HepG2 (cell line): ENCODE measurements around the gene B3GNT2. TPM values are rescaled to one million over a fixed set of nuclear protein-coding genes. Genes with fewer than 3 reads are reported as not detected.

Source experiments
- CREM ChIP-seq, 2 experiments: sonication (generic) in 1 of 2; formaldehyde crosslinking in 1 of 2; IDR thresholded peaks; 2 replicates each; pipeline versions ENCODE4 v1.4.0 to v1.6.1; 2016 to 2020; ENCODE audit warnings: antibody characterized with exemption in 1 of 2, mild to moderate bottlenecking in 1 of 2, missing genetic modification reagents in 1 of 2
- ELF1 ChIP-seq: sonication (generic); formaldehyde crosslinking; IDR thresholded peaks from 2 replicates; pipeline ENCODE4 v1.4.0; 2020; ENCODE audit warnings: missing genetic modification reagents
- ELF3 ChIP-seq: IDR thresholded peaks from 2 replicates; pipeline ENCODE4 v1.6.1; 2016; ENCODE audit warnings: missing genetic modification reagents, missing compliant biosample characterization
- EP300 ChIP-seq, 3 experiments: sonication (generic) in 1 of 3; formaldehyde crosslinking in 1 of 3; IDR thresholded peaks; 2 replicates each; pipeline versions ENCODE4 v1.5.1 to v1.6.1; 2011 to 2020; ENCODE audit warnings: low read depth in 2 of 3, low read length in 2 of 3, borderline replicate concordance in 1 of 3, improper control_type of control experiment in 1 of 3, mild to moderate bottlenecking in 1 of 3, missing genetic modification reagents in 1 of 3, moderate library complexity in 1 of 3
- HDAC1 ChIP-seq: sonication (generic); formaldehyde crosslinking; IDR thresholded peaks from 2 replicates; pipeline ENCODE4 v1.5.1; 2020; ENCODE audit warnings: mild to moderate bottlenecking, missing genetic modification reagents
- NCOR1 ChIP-seq: fragments of 200-600 bp; sonication (generic); IDR thresholded peaks from 2 replicates; pipeline ENCODE4 v1.7.0; 2017; ENCODE audit warnings: antibody characterized with exemption, low read length, borderline replicate concordance
- THAP11 ChIP-seq: IDR thresholded peaks from 2 replicates; pipeline ENCODE4 v1.6.1; 2016; ENCODE audit warnings: missing biosample characterization, missing genetic modification reagents
- ZC3H13 ChIP-seq: sonication (generic); formaldehyde crosslinking; IDR thresholded peaks from 2 replicates; pipeline ENCODE4 v1.8.1; 2023; ENCODE audit warnings: mild to moderate bottlenecking, missing genetic modification reagents, moderate library complexity
- ZNF484 ChIP-seq: sonication (generic); formaldehyde crosslinking; IDR thresholded peaks from 2 replicates; pipeline ENCODE4 v1.5.1; 2020; ENCODE audit warnings: mild to moderate bottlenecking, low read depth, missing genetic modification reagents, borderline replicate concordance
- ZNF605 ChIP-seq: sonication (generic); formaldehyde crosslinking; IDR thresholded peaks from 2 replicates; pipeline ENCODE4 v1.8.0; 2022; ENCODE audit warnings: mild to moderate bottlenecking, missing genetic modification reagents
- ZSCAN25 ChIP-seq: sonication (generic); formaldehyde crosslinking; IDR thresholded peaks from 2 replicates; pipeline ENCODE4 v1.8.0; 2022; ENCODE audit warnings: mild to moderate bottlenecking, missing genetic modification reagents
- polyA plus RNA-seq, 8 experiments: library from polyadenylated mRNA; depleted of rRNA in 3 of 8; stranded (reverse) in 7 of 8; unstranded in 1 of 8; fragments of >200 nt; fragmentation: Illumina TruSeq in 4 of 8; extraction: Trizol in 4 of 8; gene quantifications; 2 replicates each; pipeline versions ENCODE4 v1.2.1 to v1.2.3, GENCODE V29; 2011 to 2016; ENCODE audit warnings: low read depth in 4 of 8, missing spikeins in 1 of 8, mixed read lengths in 1 of 8; ENCODE audit not compliant: insufficient read depth in 1 of 8
- total RNA-seq, 5 experiments: library from RNA; depleted of rRNA; stranded (reverse); fragments of >200 nt; fragmentation: Illumina TruSeq; extraction: Trizol; gene quantifications; 2 replicates each; pipeline ENCODE4 v1.2.3, GENCODE V29; 2016; ENCODE audit warnings: low read depth in 1 of 5
- TF ChIP-seq, protein P1 (sequence below): IDR thresholded peaks from 2 replicates; pipeline ENCODE4 v1.6.1; 2016; ENCODE audit warnings: mild to moderate bottlenecking, missing biosample characterization, missing genetic modification reagents
- TF ChIP-seq, protein P2 (sequence below), 2 experiments: sonication (generic) in 1 of 2; formaldehyde crosslinking in 1 of 2; IDR thresholded peaks; 2 replicates each; pipeline versions ENCODE4 v1.6.1 to v1.9.0; 2014 to 2022; ENCODE audit warnings: antibody characterized with exemption in 1 of 2, borderline replicate concordance in 1 of 2, inconsistent platforms in 1 of 2, low read depth in 1 of 2, missing genetic modification reagents in 1 of 2
- TF ChIP-seq, protein P3 (sequence below): sonication (generic); formaldehyde crosslinking; IDR thresholded peaks from 2 replicates; pipeline ENCODE4 v1.4.0; 2020; ENCODE audit warnings: missing genetic modification reagents, borderline replicate concordance
- TF ChIP-seq, protein P4 (sequence below): sonication (generic); formaldehyde crosslinking; IDR thresholded peaks from 2 replicates; pipeline ENCODE4 v1.9.0; 2021; ENCODE audit warnings: missing genetic modification reagents, borderline replicate concordance

The B3GNT2 gene
- total and polyA plus RNA-seq, 2 of the 13 experiments (the other 11 are each of a cell fraction or from before 2014, with no cell fraction given) = 26.3 to 28.5 TPM

DNA sequence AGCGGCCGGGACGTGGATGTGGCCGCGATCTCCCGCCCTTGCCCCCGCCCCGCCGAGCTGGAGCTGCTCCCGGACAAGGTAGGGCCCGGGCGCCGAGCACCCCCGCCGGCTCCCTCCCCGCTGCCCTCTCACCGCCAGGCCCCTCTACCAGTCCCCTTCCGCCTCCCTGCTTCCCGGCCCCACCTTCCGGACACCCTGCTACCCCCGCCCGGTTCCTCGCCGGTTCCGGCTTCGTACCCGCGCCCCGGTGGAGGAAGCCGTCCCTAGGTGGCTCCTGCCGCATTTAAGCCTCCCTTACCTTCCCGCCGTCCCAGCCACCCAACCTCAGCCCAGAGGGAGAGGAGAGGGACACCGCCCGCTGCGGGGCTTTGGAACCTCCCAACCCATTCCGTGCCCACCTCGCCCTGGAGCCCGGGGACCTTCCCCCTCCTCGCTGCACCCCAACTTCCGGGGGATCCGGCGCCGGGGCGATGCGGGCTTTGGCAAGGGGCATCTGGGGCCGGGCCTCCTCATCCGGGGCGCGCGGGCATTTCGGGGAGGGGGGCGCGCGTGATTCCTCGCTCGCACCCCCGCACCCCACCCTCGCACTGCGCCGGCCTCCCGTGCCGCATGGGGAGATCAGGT lies 475 bp downstream of the B3GNT2 start (continued):
- no peak for TF ChIP-seq ZNF605 (CRISPR knock-in tag)
- TF ChIP-seq, protein P1, sequence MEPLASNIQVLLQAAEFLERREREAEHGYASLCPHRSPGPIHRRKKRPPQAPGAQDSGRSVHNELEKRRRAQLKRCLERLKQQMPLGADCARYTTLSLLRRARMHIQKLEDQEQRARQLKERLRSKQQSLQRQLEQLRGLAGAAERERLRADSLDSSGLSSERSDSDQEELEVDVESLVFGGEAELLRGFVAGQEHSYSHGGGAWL = 0 out of 2 replicates have a peak, but pooled peaks have one; percentile 23
- TF ChIP-seq ZSCAN25 (CRISPR knock-in tag) = 0 out of 2 replicates have a peak, but pooled peaks have one; percentile 10
- TF ChIP-seq, protein P2, sequence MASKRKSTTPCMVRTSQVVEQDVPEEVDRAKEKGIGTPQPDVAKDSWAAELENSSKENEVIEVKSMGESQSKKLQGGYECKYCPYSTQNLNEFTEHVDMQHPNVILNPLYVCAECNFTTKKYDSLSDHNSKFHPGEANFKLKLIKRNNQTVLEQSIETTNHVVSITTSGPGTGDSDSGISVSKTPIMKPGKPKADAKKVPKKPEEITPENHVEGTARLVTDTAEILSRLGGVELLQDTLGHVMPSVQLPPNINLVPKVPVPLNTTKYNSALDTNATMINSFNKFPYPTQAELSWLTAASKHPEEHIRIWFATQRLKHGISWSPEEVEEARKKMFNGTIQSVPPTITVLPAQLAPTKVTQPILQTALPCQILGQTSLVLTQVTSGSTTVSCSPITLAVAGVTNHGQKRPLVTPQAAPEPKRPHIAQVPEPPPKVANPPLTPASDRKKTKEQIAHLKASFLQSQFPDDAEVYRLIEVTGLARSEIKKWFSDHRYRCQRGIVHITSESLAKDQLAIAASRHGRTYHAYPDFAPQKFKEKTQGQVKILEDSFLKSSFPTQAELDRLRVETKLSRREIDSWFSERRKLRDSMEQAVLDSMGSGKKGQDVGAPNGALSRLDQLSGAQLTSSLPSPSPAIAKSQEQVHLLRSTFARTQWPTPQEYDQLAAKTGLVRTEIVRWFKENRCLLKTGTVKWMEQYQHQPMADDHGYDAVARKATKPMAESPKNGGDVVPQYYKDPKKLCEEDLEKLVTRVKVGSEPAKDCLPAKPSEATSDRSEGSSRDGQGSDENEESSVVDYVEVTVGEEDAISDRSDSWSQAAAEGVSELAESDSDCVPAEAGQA (IDR thresholded peaks at IDR 0.05; ENCODE audit: low read depth) = no peak
- TF ChIP-seq, protein P2 (CRISPR knock-in tag; IDR thresholded peaks at IDR 0.05; ENCODE audit: borderline replicate concordance) = 0 out of 2 replicates have a peak, but pooled peaks have one; percentile 68
- no peak for TF ChIP-seq ELF3 (CRISPR knock-in tag)
- no peak for TF ChIP-seq THAP11 (CRISPR knock-in tag)
- TF ChIP-seq ZC3H13 (CRISPR knock-in tag) = no peak
- no peak for TF ChIP-seq NCOR1
- TF ChIP-seq ZNF484 (CRISPR knock-in tag) = peak; percentile 72; the same call in 1 of the 2 replicates
- no peak for TF ChIP-seq EP300 (IDR thresholded peaks at IDR 0.05; ENCODE audit: low read depth in 2 of 2, low read length in 2 of 2)
- no peak for TF ChIP-seq EP300 (CRISPR knock-in tag; IDR thresholded peaks at IDR 0.05; ENCODE audit: borderline replicate concordance)
- peak; percentile 59; the same call in 1 of the 2 replicates for TF ChIP-seq ELF1 (CRISPR knock-in tag)
- TF ChIP-seq, protein P3, sequence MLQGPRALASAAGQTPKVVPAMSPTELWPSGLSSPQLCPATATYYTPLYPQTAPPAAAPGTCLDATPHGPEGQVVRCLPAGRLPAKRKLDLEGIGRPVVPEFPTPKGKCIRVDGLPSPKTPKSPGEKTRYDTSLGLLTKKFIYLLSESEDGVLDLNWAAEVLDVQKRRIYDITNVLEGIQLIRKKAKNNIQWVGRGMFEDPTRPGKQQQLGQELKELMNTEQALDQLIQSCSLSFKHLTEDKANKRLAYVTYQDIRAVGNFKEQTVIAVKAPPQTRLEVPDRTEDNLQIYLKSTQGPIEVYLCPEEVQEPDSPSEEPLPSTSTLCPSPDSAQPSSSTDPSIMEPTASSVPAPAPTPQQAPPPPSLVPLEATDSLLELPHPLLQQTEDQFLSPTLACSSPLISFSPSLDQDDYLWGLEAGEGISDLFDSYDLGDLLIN (CRISPR knock-in tag) = 0 out of 2 replicates have a peak, but pooled peaks have one; percentile 62
- TF ChIP-seq CREM (IDR thresholded peaks at IDR 0.05) = no peak
- TF ChIP-seq CREM (CRISPR knock-in tag; IDR thresholded peaks at IDR 0.05) = no peak
- TF ChIP-seq HDAC1 (CRISPR knock-in tag) = peak; percentile 71
- TF ChIP-seq, protein P4, sequence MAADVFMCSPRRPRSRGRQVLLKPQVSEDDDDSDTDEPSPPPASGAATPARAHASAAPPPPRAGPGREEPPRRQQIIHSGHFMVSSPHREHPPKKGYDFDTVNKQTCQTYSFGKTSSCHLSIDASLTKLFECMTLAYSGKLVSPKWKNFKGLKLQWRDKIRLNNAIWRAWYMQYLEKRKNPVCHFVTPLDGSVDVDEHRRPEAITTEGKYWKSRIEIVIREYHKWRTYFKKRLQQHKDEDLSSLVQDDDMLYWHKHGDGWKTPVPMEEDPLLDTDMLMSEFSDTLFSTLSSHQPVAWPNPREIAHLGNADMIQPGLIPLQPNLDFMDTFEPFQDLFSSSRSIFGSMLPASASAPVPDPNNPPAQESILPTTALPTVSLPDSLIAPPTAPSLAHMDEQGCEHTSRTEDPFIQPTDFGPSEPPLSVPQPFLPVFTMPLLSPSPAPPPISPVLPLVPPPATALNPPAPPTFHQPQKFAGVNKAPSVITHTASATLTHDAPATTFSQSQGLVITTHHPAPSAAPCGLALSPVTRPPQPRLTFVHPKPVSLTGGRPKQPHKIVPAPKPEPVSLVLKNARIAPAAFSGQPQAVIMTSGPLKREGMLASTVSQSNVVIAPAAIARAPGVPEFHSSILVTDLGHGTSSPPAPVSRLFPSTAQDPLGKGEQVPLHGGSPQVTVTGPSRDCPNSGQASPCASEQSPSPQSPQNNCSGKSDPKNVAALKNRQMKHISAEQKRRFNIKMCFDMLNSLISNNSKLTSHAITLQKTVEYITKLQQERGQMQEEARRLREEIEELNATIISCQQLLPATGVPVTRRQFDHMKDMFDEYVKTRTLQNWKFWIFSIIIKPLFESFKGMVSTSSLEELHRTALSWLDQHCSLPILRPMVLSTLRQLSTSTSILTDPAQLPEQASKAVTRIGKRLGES (CRISPR knock-in tag) = no peak
